K562 (cell line): ENCODE data around the gene MRI1. TPM values are rescaled to one million over a fixed set of nuclear protein-coding genes. Genes with fewer than 3 reads are reported as not detected.

Experiments used
- ATAC-seq: fragments of 200-7000 bp; cut with Tn5 transposase; 3 replicates; pipeline ENCODE4 v1.9.1; 2020; ENCODE audit warnings: moderate library complexity
- BruUV-seq: library from RNA; stranded (reverse); fragments of 400-500 nt; replicated peaks from 2 replicates; lab custom pipeline; 2021; lab: Mats Ljungman, UMichigan
- CTCF ChIA-PET: fragments of 300-600 bp; formaldehyde crosslinking; extraction: SDS; loops from one replicate; lab custom pipeline; 2021; ENCODE audit warnings: low intra/inter-chr PET ratio; lab: Yijun Ruan, JAX
- POLR2A ChIA-PET: fragments of 300-600, 350-650 bp; sonication (Branson Sonifier 250); formaldehyde crosslinking; extraction: SDS; loops from one replicate; lab custom pipeline; 2021; ENCODE audit warnings: antibody characterized with exemption, inconsistent platforms; lab: Yijun Ruan, JAX
- DNase-seq, 4 experiments: peaks; one replicate each; pipeline versions ENCODE4 v3.0.0 to v3.0.0-alpha.2; 2011 to 2018; ENCODE audit warnings: low spot score in 3 of 4, mixed read lengths in 3 of 4; ENCODE audit errors: extremely low read depth in 1 of 4
- FAIRE-seq: peaks from 2 replicates; lab custom pipeline; 2011; peaks lifted over from hg19 to GRCh38; lab: Jason Lieb, UNC
- H2AFZ ChIP-seq: 2 replicates; pipeline ENCODE4 v1.6.0; 2011; ENCODE audit warnings: low read depth, low read length, control low read depth, inconsistent platforms
- H3K27ac ChIP-seq: fragments of 200-600 bp; 3 replicates; pipeline ENCODE4 v1.8.0; 2011; ENCODE audit warnings: low read depth, mild to moderate bottlenecking, control low read depth, inconsistent platforms, low read length, moderate library complexity, mixed read lengths; ENCODE audit errors: extremely low read depth
- H3K27me3 ChIP-seq, 2 experiments: fragments of 300-600 bp in 1 of 2; 2 replicates in 1 of 2; 3 replicates in 1 of 2; pipeline versions ENCODE4 v1.6.0 to v1.8.0; 2011; ENCODE audit warnings: inconsistent platforms in 2 of 2, low read length in 2 of 2, mild to moderate bottlenecking in 1 of 2, mixed read lengths in 1 of 2, moderate library complexity in 1 of 2; ENCODE audit not compliant: control insufficient read depth in 2 of 2, insufficient read depth in 2 of 2
- H3K36me3 ChIP-seq: fragments of 300-600 bp; 3 replicates; pipeline ENCODE4 v1.8.0; 2011; ENCODE audit warnings: mild to moderate bottlenecking, low read length, inconsistent platforms; ENCODE audit not compliant: control insufficient read depth, insufficient read depth
- H3K4me1 ChIP-seq, 2 experiments: fragments of 200-600 bp in 1 of 2; replicated peaks in 1 of 2; 2 replicates in 1 of 2; 3 replicates in 1 of 2; pipeline versions ENCODE4 v1.5.1 to v1.8.0; 2011; ENCODE audit warnings: inconsistent platforms in 2 of 2, low read length in 2 of 2, mild to moderate bottlenecking in 1 of 2, mixed read lengths in 1 of 2, moderate library complexity in 1 of 2; ENCODE audit not compliant: control insufficient read depth in 2 of 2, insufficient read depth in 2 of 2
- H3K4me2 ChIP-seq: 2 replicates; pipeline ENCODE4 v1.6.1; 2011; ENCODE audit warnings: low read length, control low read depth, inconsistent platforms, mixed read lengths; ENCODE audit not compliant: insufficient read depth
- H3K4me3 ChIP-seq: fragments of 200-600 bp; sonication (generic), shearing (Covaris generic); 2 replicates; pipeline ENCODE4 v1.5.1; 2016; ENCODE audit warnings: control low read depth, inconsistent platforms
- H3K79me2 ChIP-seq: fragments of 200-600 bp; 3 replicates; pipeline ENCODE4 v1.8.0; 2011; ENCODE audit warnings: low read length, inconsistent platforms; ENCODE audit not compliant: control insufficient read depth, insufficient read depth
- H3K9ac ChIP-seq, 2 experiments: 2 replicates each; pipeline versions ENCODE4 v1.6.0 to v1.6.1; 2011; ENCODE audit warnings: low read depth in 2 of 2, low read length in 2 of 2, control low read depth in 1 of 2, inconsistent platforms in 1 of 2, mild to moderate bottlenecking in 1 of 2, mixed read lengths in 1 of 2; ENCODE audit not compliant: insufficient read depth in 1 of 2
- H3K9me1 ChIP-seq: one replicate; pipeline ENCODE4 v1.6.0; 2011; ENCODE audit warnings: inconsistent platforms, mild to moderate bottlenecking, low read length, moderate library complexity; ENCODE audit not compliant: control insufficient read depth, insufficient read depth
- H3K9me3 ChIP-seq: replicated peaks from 2 replicates; pipeline ENCODE4 v1.5.1; 2011; ENCODE audit warnings: low read depth, low read length, inconsistent platforms; ENCODE audit not compliant: control insufficient read depth, insufficient read depth
- H4K20me1 ChIP-seq: replicated peaks from 2 replicates; pipeline ENCODE4 v1.6.1; 2011; ENCODE audit warnings: low read length, inconsistent platforms, mixed read lengths; ENCODE audit not compliant: control insufficient read depth, insufficient read depth
- ATF1 ChIP-seq, 2 experiments: fragments of 450-650 bp in 1 of 2; IDR thresholded peaks; 2 replicates each; pipeline ENCODE4 v1.6.1; 2016; ENCODE audit warnings: missing compliant biosample characterization in 1 of 2, missing genetic modification characterization in 1 of 2
- E2F8 ChIP-seq: fragments of 450-650 bp; IDR thresholded peaks from 2 replicates; pipeline ENCODE4 v1.7.1; 2018; ENCODE audit warnings: mild to moderate bottlenecking, low read depth; ENCODE audit not compliant: partially characterized antibody
- ELF1 ChIP-seq: fragments of 200-800 bp; sonication (Bioruptor generic); IDR thresholded peaks from 2 replicates; pipeline ENCODE4 v1.6.1; 2016; ENCODE audit warnings: missing genetic modification characterization, missing compliant biosample characterization
- HIVEP1 ChIP-seq: fragments of 250-450 bp; sonication (Bioruptor Pico); IDR thresholded peaks from 2 replicates; pipeline ENCODE4 v1.4.0; 2020; ENCODE audit warnings: mild to moderate bottlenecking
- RBM34 ChIP-seq: fragments of 200-400 bp; formaldehyde crosslinking; IDR thresholded peaks from 2 replicates; pipeline ENCODE4 v1.6.1; 2018; ENCODE audit warnings: low read length, borderline replicate concordance; ENCODE audit not compliant: insufficient read depth
- SIX5 ChIP-seq, 2 experiments: IDR thresholded peaks; 2 replicates each; pipeline ENCODE4 v1.6.1; 2011; ENCODE audit warnings: low read length in 2 of 2, borderline replicate concordance in 1 of 2, low read depth in 1 of 2, mild to moderate bottlenecking in 1 of 2, moderate library complexity in 1 of 2; ENCODE audit not compliant: insufficient read depth in 1 of 2
- SP2 ChIP-seq: IDR thresholded peaks from 2 replicates; pipeline ENCODE4 v1.6.1; 2011; ENCODE audit warnings: mild to moderate bottlenecking, low read depth, low read length, moderate library complexity; ENCODE audit not compliant: poor library complexity, severe bottlenecking; ENCODE audit errors: extremely low read depth
- UBTF ChIP-seq, 2 experiments: IDR thresholded peaks; 2 replicates each; pipeline ENCODE4 v1.6.1; 2012; ENCODE audit warnings: improper control_type of control experiment in 2 of 2, low read depth in 2 of 2, low read length in 2 of 2, borderline replicate concordance in 1 of 2
- ZC3H8 ChIP-seq: fragments of 450-650 bp; IDR thresholded peaks from 2 replicates; pipeline ENCODE4 v1.6.1; 2017
- ZNF197 ChIP-seq: fragments of 200-800 bp; sonication (Bioruptor generic); IDR thresholded peaks from 2 replicates; pipeline ENCODE4 v1.6.1; 2016; ENCODE audit warnings: low read depth, missing genetic modification characterization, missing compliant biosample characterization
- ZNF778 ChIP-seq: fragments of 450-650 bp; formaldehyde crosslinking; IDR thresholded peaks from 2 replicates; pipeline ENCODE4 v1.4.0; 2020; ENCODE audit warnings: mild to moderate bottlenecking, moderate library complexity
- WGBS: fragments of 100-300 bp; shearing (Covaris generic); methylation state at CpG from one replicate; pipeline ENCODE4 v1.1.6; 2016; ENCODE audit warnings: low coverage, mixed read lengths; ENCODE audit not compliant: insufficient coverage; ENCODE audit errors: missing lambda C conversion rate; 5-methylcytosine and 5-hydroxymethylcytosine counted together
- in situ Hi-C: fragments of 300-500 bp; cut with MboI; formaldehyde crosslinking; loops from 4 replicates; pipeline ENCODE4 v1.15.0; 2018; ENCODE audit warnings: inconsistent platforms, mixed read lengths
- intact Hi-C: fragments of 100-400 bp; cut with micrococcal nuclease; formaldehyde crosslinking; loops from 2 replicates; pipeline ENCODE4 v1.14.2; 2022
- polyA plus RNA-seq, 8 experiments: library from polyadenylated mRNA; depleted of rRNA in 4 of 8; stranded (reverse) in 5 of 8; unstranded in 3 of 8; fragments of >200 nt; fragmentation: Nextera tagmentation in 2 of 8; fragmentation: Illumina TruSeq in 1 of 8; extraction: Ambion mirVana in 2 of 8; extraction: Trizol in 1 of 8; gene quantifications; 2 replicates each; pipeline versions ENCODE4 v1.2.1 to v1.2.3, GENCODE V29; 2011 to 2014; ENCODE audit warnings: inconsistent platforms in 1 of 8, missing spikeins in 1 of 8
- total RNA-seq, 7 experiments: library from RNA; depleted of rRNA in 6 of 7; stranded (reverse); fragments of >200 nt in 6 of 7; fragmentation: Illumina TruSeq in 2 of 7; extraction: Trizol in 2 of 7; gene quantifications; 2 replicates each; pipeline versions ENCODE4 v1.2.1 to v1.2.3, GENCODE V29; 2011 to 2021; ENCODE audit warnings: low replicate concordance in 1 of 7

The MRI1 gene
- total and polyA plus RNA-seq, 9 of the 15 experiments (the other 6 are each of a cell fraction or from before 2014, with no cell fraction given): 5.5 to 57.4 (median 28.2) TPM

GRCh38 chr19:13774217-13775191 is 10.2 kb downstream of the MRI1 start, which contains the start of gene C19orf53:
C19orf53 (plus strand) TSS chr19:13774456; CDS start chr19:13774478, 22 bp downstream.
- H3K9ac ChIP-seq: peak within 1 kb of the TSS; percentile 84 to 99
- peak within 1 kb of the TSS; percentile 86 for H3K27ac ChIP-seq
- H3K27me3 ChIP-seq: no peaks in the 10 kb centered on the region
- ATAC-seq: peak; percentile 100
- ChIA-PET POLR2A (interaction anchor here (0.6 to 1.7 kb wide), 10 partner anchors 9 to 178 kb away, joined by 3 to 6 read pairs (median 3); partner anchors contain the start of genes DCAF15 and MRI1), CTCF (interaction anchor here (1.1 kb wide), 1 partner anchor 10 kb away, joined by 3 read pairs; no protein-coding TSS in a partner anchor)
- peak; percentile 95 for FAIRE-seq
- TSS peak; percentile 57 for BruUV-seq
- H3K4me1 ChIP-seq: peaks cover 10 to 20% of the 10 kb centered on the region in 2 experiments
- peak within 1 kb of the TSS; percentile 89 for H2AFZ ChIP-seq
- no peaks in the 10 kb centered on the region for H4K20me1 ChIP-seq
- no peaks in the 10 kb centered on the region for H3K9me1 ChIP-seq
- peak within 1 kb of the TSS; percentile 98 for H3K4me2 ChIP-seq
- WGBS: under 1% methylated on average over 49 of the region's 61 CpGs
- no peaks in the 10 kb centered on the region for H3K9me3 ChIP-seq
- in situ Hi-C loops: no loop called here
- DNase-seq: peak; percentile 91 to 97 (median 96)
- H3K36me3 ChIP-seq: peaks cover 54% of the 10 kb centered on the region
- peaks cover 25% of the 10 kb centered on the region for H3K79me2 ChIP-seq
- H3K4me3 ChIP-seq: peak within 1 kb of the TSS; percentile 90
- intact Hi-C loops: no loop called here
- no peak for TF ChIP-seq RBM34
- TF ChIP-seq UBTF (IDR thresholded peaks at IDR 0.05; ENCODE audit: borderline replicate concordance in 1 of 2, low read depth in 2 of 2, low read length in 2 of 2): no peak
- peak; percentile 99 for TF ChIP-seq ELF1 (tag)
- TF ChIP-seq SP2: peak; percentile 50
- no peak for TF ChIP-seq ZNF778 (CRISPR knock-in tag)
- peak; percentile 100 for TF ChIP-seq E2F8
- peak; percentile 93 for TF ChIP-seq ZNF197 (CRISPR knock-in tag)
- no peak for TF ChIP-seq HIVEP1
- no peak for TF ChIP-seq ATF1 (CRISPR knock-in tag; IDR thresholded peaks at IDR 0.05)
- peak; percentile 94 for TF ChIP-seq ATF1 (tag; IDR thresholded peaks at IDR 0.05)
- peak; percentile 97 to 98 for TF ChIP-seq SIX5 (IDR thresholded peaks at IDR 0.05; ENCODE audit: borderline replicate concordance in 1 of 2, insufficient read depth in 1 of 2, low read depth in 1 of 2, low read length in 2 of 2)
- no peak for TF ChIP-seq ZC3H8
